NT2/D1 (cell line): ENCODE data around the gene PADI2.

Experiments used
- DNase-seq: peaks from one replicate; pipeline ENCODE4 v3.0.0-alpha.2; 2011; ENCODE audit warnings: low read depth, low spot score
- H3K27me3 ChIP-seq: 2 replicates; pipeline ENCODE4 v1.6.0; 2011; ENCODE audit warnings: mild to moderate bottlenecking; ENCODE audit not compliant: insufficient read length, insufficient read depth
- H3K36me3 ChIP-seq: 2 replicates; pipeline ENCODE4 v1.6.1; 2011; ENCODE audit warnings: mild to moderate bottlenecking, low read length, mixed read lengths; ENCODE audit not compliant: insufficient read depth, insufficient read length
- H3K4me1 ChIP-seq: 2 replicates; pipeline ENCODE4 v1.5.1; 2011; ENCODE audit not compliant: insufficient read depth, insufficient read length
- H3K4me3 ChIP-seq: 2 replicates; pipeline ENCODE4 v1.5.1; 2011; ENCODE audit warnings: low read depth; ENCODE audit not compliant: insufficient read length
- H3K9ac ChIP-seq: 2 replicates; pipeline ENCODE4 v1.6.0; 2011; ENCODE audit warnings: low read depth; ENCODE audit not compliant: insufficient read length
- H3K9me3 ChIP-seq: 2 replicates; pipeline ENCODE4 v1.5.1; 2011; ENCODE audit warnings: mild to moderate bottlenecking, low read length; ENCODE audit not compliant: insufficient read depth
- SUZ12 ChIP-seq: IDR thresholded peaks from 2 replicates; pipeline ENCODE4 v1.6.1; 2011; ENCODE audit not compliant: insufficient read length, insufficient read depth; ENCODE audit errors: extremely low read depth
- YY1 ChIP-seq: IDR thresholded peaks from 2 replicates; pipeline ENCODE4 v1.6.1; 2011; ENCODE audit not compliant: insufficient read length, insufficient read depth
- ZNF274 ChIP-seq: IDR thresholded peaks from 2 replicates; pipeline ENCODE4 v1.6.1; 2011; ENCODE audit warnings: mild to moderate bottlenecking, low read depth, low read length

Gene PADI2

DNA sequence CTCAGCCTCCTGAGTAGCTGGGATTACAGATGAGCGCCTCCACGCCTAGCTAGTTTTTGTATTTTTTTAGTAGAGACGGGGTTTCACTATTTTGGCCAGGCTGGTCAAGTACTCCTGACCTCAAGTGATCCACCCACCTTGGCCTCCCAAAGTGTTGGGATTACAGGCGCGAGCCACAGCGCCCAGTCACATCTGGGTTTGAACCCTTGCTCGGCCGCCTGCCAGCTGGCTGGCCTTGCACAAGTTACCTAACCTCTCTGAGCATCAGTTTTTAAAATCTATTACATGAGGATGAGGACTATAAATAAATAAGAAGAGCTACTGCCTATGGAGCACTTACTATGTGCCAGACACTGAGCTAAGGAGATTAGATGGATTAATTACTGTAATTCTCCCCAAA is 17.7 kb upstream of the PADI2 start:
- Histone ChIP-seq H3K4me1 (no peaks in the 10 kb centered on the region), H3K4me3 (no peak overlapping the region), H3K36me3 (no peaks in the 10 kb centered on the region), H3K27me3 (no peaks in the 10 kb centered on the region), H3K9me3 (no peaks in the 10 kb centered on the region), H3K9ac (no peak overlapping the region)
- TF ChIP-seq SUZ12 (no peak), YY1 (no peak), ZNF274 (no peak)
- no peak for DNase-seq

DNA sequence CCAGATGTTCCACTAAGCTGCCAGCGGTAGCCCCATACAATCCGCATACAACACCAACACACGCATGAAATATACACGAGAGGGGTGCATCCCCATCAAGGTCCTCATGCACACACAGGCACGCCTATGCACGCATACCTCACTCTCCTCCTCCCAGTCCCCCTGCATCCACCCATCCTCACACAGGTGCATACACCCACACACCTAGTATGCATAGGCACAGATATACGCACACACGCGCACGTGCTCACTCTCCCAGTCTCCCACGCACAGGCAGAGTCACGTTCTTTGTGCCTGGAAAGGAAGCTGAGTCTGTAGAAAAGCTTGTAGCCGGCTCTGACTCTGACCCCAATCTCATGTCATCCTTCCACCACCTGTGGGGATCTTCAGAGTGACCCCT is 16.9 kb upstream of the PADI2 start:
- no peak for TF ChIP-seq YY1
- no peak for TF ChIP-seq SUZ12
- TF ChIP-seq ZNF274, result no peak
- Histone ChIP-seq H3K4me3 (no peak overlapping the region), H3K27me3 (no peaks in the 10 kb centered on the region), H3K9ac (no peak overlapping the region), H3K4me1 (no peaks in the 10 kb centered on the region), H3K36me3 (no peaks in the 10 kb centered on the region), H3K9me3 (no peaks in the 10 kb centered on the region)
- no peak for DNase-seq

GRCh38 chr1:17135530-17135929 is 16.3 kb upstream of the PADI2 start:
- Histone ChIP-seq H3K4me3 (no peak overlapping the region), H3K9ac (no peak overlapping the region), H3K4me1 (no peaks in the 10 kb centered on the region), H3K9me3 (no peaks in the 10 kb centered on the region), H3K27me3 (no peaks in the 10 kb centered on the region), H3K36me3 (no peaks in the 10 kb centered on the region)
- no peak for DNase-seq
- TF ChIP-seq ZNF274, result no peak
- TF ChIP-seq YY1, result no peak

- DNase-seq, result no peak
- Histone ChIP-seq H3K36me3 (no peaks in the 10 kb centered on the region), H3K4me3 (no peak overlapping the region), H3K9me3 (no peaks in the 10 kb centered on the region), H3K9ac (no peak overlapping the region), H3K4me1 (no peaks in the 10 kb centered on the region), H3K27me3 (no peaks in the 10 kb centered on the region)
- no peak for TF ChIP-seq ZNF274
- TF ChIP-seq YY1, result no peak
- TF ChIP-seq SUZ12, result no peak
Measured at GRCh38 chr1:17134724-17135123, 15.5 kb upstream of the PADI2 start.

DNA sequence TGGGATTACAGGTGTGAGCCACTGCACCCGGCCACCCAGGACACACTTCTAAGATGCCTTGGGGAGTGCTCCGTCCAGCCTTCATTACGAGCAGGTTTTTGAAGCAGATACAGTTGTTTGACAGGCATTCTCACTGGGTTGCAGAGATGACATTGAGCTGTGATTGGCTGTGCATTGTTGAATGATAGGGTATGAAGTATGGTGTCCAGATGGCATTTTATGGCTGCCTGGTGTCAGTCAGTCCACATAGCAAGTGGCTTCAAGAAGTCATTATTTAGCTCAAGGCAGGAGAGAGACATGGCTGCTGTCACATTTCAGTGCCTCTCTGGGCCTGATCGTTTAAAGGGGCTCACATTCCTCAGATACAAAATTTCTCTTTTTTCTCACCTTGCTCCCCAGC is 14.8 kb upstream of the PADI2 start:
- H3K9me3 ChIP-seq, result no peaks in the 10 kb centered on the region
- H3K4me3 ChIP-seq, result no peak overlapping the region
- H3K9ac ChIP-seq, result no peak overlapping the region
- TF ChIP-seq ZNF274, result no peak
- H3K36me3 ChIP-seq, result no peaks in the 10 kb centered on the region
- H3K4me1 ChIP-seq, result no peaks in the 10 kb centered on the region
- no peaks in the 10 kb centered on the region for H3K27me3 ChIP-seq
- DNase-seq, result no peak

DNA sequence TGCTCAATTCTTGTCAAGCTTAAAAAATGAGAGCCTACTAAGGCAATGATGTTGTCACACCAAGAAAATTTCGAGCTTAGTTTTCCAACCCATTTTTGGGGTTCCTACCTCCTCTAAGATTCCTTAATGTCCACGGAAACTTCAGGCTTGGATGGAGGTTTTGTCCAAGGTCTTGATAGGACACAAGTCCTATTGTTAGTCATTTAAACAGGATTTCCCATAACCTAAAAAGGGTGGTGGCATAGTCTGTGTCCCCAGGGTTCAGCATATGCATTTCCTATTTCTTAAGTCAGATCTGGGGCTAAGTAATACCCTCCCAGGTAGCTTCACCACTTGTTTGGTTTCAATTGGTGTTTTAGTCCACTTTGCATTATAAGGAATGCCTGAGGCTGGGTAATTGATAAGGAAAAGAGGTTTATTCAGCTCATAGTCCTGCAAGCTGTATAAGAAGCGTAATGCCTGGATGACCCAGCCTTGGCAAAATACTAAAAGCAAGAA is 10.9 kb upstream of the PADI2 start:
- DNase-seq, result no peak
- peaks cover 3% of the 10 kb centered on the region for H3K4me1 ChIP-seq
- H3K27me3 ChIP-seq, result no peaks in the 10 kb centered on the region
- H3K9ac ChIP-seq, result no peak overlapping the region
- no peaks in the 10 kb centered on the region for H3K36me3 ChIP-seq
- TF ChIP-seq ZNF274 (no peak), YY1 (no peak), SUZ12 (no peak)
- H3K4me3 ChIP-seq, result no peak overlapping the region
- no peaks in the 10 kb centered on the region for H3K9me3 ChIP-seq

- Histone ChIP-seq H3K27me3 (no peaks in the 10 kb centered on the region), H3K4me3 (no peak overlapping the region), H3K9ac (no peak overlapping the region), H3K4me1 (peaks cover 3% of the 10 kb centered on the region), H3K9me3 (no peaks in the 10 kb centered on the region), H3K36me3 (no peaks in the 10 kb centered on the region)
- DNase-seq, result no peak
- no peak for TF ChIP-seq ZNF274
Measured at GRCh38 chr1:17128361-17128760, 9.1 kb upstream of the PADI2 start.

- peak; percentile 64 for DNase-seq
- Histone ChIP-seq H3K9me3 (no peaks in the 10 kb centered on the region), H3K4me1 (peaks cover 5% of the 10 kb centered on the region), H3K27me3 (no peaks in the 10 kb centered on the region), H3K36me3 (no peaks in the 10 kb centered on the region), H3K4me3 (no peak overlapping the region), H3K9ac (peak overlapping the region; percentile 42)
- TF ChIP-seq YY1 (no peak), SUZ12 (no peak), ZNF274 (no peak)
Measured at GRCh38 chr1:17125756-17126237, 6.5 kb upstream of the PADI2 start.
